Fibroblast of skin of left biceps (primary cell): Measurements from ENCODE around the gene POSTN.
A peak's percentile ranks its signal among the peaks of the same experiment; 100 is the strongest.
"Not testable (repeated sequence)": the region's sequence is repeated elsewhere in the genome, so short reads cannot be mapped to it uniquely, and the experiment has no call there.

Experiments used
- DNase-seq, 2 experiments: peaks; one replicate each; pipeline ENCODE4 v3.0.0-alpha.2; 2013; ENCODE audit warnings: low read depth in 2 of 2

Gene POSTN

DNA sequence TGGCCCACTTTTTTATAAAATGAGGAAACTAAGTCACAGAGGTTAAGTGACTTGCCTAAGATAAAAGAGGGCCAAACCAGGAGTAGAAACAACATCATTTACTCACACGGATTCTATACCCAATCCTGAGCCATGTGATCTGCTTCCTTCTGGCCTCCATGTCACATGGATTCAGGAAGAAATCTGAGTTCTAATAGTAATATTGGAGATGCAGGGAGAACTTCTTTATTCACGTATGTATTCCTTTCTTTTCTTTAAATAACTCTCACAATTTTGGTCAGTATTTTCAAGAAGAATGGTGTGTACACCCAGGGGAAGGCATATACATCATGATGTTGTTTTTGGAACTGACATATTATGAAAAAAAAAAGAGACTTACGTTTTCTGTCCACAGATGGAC is 1.8 kb downstream of the POSTN start:
- no peak for DNase-seq

DNA sequence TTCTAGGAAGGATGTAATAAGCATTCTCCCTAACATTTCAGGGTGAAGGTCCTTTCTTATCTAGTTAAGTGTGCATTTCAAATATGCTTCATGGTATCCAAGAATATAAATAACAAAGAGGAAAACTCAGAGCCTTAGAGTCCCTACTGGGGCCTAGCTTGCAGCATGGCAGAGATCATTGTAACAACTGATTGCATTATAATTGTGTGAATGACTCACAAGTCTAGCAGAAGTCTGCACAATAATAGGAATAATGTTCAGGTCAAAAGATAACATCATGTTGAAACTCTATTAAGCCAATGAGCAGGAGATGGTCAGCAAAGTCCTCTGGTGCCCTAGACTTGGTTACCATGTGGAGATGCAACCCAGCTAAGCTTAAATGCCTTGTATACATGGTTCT is 3.4 kb downstream of the POSTN start:
- no peak for DNase-seq

DNA sequence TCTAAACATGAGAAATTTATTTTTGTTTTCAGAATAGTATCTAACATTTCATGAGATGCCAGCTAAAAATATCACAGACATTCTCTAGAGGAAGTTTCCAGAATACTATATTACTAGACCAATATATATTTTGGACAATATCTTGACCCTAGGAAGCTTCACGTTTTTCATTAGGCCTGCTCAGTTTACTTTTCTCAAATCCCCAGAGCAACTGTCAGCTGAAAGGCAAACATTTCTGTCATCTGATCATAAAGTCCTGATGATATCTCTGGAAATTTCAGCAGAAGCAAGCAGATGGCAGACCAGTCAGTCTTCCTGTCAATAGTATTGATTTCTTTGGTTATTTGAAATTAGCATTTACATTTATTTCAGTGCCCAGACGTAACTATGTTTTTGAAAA is 4.0 kb downstream of the POSTN start:
- DNase-seq: no peak

DNA sequence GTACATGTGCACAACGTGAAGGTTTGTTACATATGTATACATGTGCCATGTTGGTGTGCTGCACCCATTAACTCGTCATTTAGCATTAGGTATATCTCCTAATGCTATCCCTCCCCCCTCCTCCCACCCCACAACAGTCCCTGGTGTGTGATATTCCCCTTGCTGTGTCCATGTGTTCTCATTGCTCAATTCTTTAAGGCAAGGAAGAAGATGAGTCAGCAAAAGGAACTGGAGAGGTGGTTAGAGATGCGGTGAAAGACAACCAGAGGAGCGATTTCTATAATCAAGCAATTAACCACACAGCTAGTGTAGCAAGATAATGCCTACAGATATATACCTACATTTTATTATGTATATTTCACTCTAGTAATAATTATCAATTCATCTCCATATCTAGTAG is 9.2 kb downstream of the POSTN start:
- not testable (repeated sequence) for DNase-seq

DNA sequence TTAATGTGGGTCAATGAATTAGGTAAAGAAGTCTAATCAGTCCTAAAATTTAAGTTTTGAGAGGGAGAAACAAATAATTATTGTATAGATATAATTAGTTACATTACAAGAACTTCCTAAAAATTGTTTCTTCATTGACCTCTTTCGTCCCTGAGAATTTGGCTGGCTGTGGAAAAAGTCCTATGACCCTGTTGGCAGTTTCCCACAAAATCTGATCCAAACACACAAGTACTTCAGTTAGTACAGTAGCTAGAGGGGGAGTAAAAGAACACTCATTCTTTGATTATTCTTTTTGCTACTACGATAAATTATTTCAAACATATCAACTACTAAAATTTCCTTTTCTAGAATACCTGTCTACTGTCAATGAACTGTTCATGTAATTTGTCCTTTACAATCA is 11.3 kb downstream of the POSTN start:
- no peak for DNase-seq

DNA sequence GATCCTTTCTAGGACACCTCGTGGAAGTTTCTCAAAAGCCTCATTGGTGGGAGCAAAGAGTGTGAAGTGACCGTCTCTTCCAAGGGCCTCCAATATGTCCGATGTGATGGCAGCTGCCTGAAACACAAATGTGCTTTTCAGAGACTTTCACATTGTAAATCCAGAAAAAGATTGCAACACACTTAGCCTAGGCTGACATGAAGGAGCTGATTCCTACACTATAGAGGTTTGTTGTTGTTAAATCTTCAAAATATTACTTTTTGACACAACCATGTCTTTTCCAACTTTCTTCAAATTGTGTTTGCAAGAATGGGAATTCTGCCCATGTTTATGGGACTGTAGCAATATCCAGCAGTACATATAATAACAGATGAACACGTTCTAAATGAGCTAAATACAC is 12.4 kb downstream of the POSTN start:
- DNase-seq: no peak

DNA sequence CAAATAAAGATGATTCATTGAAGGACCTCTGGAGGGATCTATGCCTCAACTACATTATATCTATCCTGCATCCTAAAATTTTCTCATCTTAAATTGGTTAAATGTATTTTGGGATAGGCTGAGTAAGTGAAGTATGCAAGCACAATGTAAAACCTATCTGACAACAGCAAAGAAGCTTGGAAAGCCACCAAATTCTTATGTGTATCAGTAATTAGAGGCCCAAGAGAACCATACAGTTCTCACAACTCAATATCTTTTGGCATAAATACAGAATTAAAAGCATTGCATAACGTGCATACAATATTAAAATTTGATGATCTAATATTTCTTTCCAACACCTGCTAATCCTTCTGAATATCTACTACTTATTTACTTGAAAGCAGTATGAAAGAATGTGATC is 13.0 kb downstream of the POSTN start:
- no peak for DNase-seq

DNA sequence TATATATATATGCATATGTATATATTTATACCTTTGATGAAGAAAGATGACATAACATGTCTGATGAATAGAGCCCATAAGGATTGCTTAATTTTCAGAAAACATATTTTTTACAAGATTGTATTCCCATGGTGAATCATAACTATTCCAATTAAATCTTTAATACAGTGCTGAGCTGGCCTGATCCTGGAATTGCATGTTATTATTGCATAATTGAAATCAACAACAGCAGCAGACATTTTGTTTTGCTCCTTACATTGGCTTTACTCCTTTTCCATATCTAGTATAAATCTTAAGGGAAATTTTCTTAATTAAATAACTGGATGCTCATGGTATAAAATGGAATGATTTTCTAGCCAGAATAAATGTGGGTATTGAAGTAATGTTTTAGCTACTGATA is 22.0 kb downstream of the POSTN start:
- no peak for DNase-seq

DNA sequence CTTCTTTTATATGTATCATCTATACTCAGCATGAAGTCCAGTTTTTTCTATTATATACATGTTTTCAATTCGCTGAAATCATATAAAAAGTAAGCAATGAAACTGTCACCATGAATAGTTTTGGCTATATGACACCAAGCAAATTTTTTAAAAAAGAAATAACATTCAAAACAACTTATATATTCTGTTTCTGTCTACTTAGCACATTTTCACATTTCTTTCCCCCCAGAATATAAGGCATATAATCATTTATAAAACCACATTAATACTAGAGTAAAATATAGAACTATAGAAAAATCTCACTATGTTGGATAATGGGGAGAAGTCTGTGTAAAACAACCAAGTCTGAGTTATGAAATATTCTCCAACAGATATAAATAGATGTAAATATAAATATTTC is 33.1 kb downstream of the POSTN start:
- DNase-seq: no peak

DNA sequence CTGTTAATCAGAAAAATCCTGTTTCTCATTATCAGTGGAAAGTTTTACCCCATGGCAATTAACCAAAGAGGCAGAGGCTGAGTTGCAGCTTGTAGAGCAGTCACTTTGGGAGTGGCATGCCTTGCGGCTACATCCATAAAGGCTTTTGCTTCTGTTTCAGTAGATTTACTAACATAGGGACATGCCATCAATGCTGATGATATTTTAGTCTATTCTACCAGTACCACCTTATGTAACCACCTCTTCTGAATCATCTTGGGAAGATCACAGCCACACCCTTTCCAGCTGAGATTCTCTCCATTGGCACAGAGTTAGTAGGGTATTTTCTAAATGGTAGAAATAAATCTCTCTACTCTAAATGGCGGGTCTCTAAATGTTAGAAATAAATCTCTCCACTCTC is 37.5 kb downstream of the POSTN start:
- no peak for DNase-seq

DNA sequence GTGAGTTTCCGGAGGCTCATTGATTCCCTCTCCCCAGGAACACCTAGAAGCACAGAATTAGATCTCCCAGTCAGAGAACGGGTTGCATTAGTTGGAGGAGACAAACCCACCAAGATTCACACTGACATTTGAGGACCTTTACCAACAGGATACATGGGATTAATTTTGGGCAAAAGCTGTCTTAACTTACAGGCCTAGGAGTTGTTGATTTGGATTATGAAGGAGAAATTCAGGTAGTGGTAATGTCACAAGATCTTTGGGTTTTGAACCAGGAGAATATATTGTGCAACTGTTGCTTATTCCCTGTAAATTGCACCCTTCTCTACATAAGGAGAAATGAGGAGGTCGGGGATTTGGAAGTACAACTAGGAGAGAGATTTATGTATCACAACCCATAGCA is 38.0 kb downstream of the POSTN start:
- no peak for DNase-seq

DNA sequence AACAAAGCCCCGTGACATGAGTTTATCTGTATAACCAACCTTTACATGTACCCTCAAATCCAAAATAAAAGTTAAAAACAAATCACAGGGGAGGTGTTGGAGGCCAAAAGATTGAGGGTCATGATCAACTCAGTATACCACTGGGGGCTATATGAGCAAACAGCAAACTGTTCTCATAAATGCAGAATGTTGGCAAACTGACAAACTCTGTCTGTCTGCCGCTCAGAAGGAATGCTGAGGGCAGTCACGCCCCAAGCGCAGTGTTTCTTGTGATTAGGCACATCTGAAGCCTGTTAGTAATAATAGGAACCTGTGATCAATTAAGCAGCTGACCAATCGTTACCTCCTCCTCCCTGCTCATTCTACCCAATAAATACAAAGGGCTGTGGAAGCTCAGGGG is 39.8 kb downstream of the POSTN start:
- DNase-seq: not testable (repeated sequence)

DNA sequence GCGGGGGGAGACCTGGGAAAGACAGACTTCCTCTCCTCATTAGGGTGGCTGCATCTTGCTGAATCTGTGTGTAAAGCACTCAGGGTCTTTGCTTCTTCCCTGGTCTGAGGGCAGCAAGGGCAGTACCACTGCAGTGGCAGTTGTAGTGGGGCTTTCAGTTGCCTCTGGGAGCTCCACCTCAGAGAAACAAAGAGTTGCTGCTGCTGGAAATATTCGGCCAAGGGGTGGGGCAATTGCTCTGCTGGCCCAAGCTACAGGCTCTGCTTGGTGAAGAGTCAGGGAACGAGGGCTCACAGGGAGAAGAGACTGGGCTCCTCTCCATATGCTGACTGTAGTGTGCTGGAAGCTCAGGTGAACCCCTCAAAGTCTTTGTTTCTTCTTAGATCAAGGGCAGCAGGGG is 52.5 kb downstream of the POSTN start:
- DNase-seq: no peak

DNA sequence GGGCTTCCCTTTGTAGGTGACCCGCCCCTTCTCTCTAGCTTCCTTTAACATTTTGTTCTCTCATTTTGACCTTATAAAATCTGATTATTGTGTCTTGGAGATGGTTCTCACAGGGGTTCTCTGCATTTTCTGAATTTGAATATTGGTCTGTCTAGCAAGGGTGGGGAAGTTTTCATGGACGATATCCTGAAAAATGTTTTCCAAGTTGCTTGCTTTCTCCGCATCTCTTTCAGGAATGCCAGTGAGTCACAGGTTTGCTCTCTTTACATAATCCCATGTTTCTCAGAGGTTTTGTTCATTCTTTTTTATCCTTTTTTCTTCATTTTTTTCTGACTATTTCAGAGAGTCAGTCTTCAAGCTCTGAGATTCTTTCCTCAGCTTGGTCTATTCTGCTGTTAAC is 53.6 kb downstream of the POSTN start:
- no peak for DNase-seq

DNA sequence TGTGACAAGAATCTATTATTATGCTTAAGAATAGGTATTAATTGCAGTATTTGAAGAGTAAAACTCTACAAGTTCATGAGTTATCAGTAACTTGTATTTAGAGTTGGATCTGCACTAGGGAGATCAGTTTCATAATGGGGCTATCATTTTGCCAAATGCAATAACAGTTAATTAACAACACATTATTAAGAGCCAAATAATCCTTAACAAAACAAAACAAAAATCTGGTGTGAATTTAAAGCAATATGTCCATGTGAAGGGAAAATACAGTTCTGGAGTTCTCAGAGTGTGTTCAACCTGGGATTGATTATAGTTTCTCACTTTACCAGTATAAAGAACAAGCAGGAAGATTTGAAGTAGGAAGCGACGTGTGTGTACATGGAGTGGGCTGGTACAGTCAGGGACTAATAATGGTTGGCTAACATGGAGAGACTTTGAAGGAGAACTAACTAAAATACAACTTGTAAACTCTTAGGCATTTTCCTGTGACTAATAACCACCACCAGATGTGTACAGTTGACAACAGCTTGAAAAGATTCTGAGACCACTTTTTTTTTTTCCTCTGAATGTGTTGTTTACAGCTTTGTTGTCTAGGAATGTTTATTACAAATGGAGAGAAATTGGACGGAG is 58.5 kb downstream of the POSTN start:
- peak; percentile 48 to 50 for DNase-seq

DNA sequence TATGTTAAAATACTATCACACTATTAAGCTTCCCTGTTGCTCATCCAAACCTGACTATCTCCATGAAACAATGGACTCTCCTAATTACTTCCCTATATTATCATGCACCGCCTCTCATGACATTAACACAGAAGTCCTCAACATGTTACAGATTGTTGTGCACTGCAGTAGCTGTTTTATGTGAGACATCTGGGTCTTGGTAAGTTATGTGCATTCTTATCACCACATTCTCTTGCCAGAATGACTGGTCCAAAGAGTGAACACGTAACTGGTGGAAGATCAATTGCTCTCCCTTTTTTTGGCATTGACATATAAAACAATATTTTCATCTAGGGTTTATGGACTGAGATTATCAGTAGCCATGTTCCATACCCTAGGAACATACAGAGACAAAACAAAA is 59.4 kb downstream of the POSTN start:
- no peak for DNase-seq

DNA sequence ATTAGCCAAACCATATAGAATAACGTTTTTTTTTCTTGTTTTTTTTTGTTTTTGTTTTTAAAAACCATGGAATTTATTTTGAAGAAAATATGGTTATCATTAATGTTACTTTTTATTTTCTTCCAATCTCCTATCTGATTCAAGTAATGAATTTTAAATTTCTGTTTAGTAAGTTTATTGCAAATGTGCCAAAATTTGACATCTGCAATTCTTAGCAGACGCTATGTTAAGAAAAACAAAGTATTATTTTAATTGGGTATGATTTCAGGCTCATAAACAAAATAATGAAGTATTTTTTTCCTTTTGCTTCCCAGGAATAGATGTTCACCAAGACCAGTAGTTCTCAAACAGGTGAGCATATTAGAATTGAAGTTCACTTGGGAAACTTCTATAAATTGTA is 63.1 kb downstream of the POSTN start:
- no peak for DNase-seq

DNA sequence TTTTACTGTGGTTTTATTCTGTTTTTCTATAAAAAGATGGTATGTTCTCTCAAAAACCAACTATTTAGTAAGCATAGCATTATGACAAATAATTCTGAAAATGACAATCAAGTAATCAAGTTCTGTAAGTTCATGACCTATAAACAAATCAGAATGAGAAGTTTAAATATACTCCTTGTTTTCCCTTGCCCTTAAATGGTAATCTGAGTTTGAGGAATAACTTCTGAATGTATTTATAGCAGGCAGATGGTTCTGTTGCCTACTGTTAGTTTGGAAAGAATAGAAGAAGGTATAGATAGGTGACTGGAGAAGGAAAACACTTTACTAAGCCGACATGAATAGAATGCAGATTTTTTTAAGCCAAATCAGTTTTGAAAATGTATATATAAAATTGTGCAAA is 63.9 kb downstream of the POSTN start:
- no peak for DNase-seq

DNA sequence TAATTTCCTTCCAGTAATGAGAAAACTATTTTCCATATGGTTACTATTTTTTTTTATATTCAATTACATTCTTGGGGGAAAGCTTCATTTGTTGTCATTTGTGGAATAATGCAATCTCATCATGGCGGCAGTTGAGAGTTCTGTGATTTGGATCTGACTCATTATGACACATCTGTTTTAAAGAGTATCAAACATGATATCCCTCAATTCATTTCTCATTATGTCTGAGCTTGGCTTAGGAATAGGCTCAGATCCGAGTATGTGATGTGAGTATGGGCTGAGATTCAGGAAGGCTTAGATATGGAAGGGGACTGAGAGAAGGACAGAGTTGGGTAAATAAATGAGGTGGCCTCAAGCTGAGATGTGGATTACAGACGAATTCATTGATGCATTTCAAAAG is 64.4 kb downstream of the POSTN start:
- peak; percentile 78 to 79 for DNase-seq

DNA sequence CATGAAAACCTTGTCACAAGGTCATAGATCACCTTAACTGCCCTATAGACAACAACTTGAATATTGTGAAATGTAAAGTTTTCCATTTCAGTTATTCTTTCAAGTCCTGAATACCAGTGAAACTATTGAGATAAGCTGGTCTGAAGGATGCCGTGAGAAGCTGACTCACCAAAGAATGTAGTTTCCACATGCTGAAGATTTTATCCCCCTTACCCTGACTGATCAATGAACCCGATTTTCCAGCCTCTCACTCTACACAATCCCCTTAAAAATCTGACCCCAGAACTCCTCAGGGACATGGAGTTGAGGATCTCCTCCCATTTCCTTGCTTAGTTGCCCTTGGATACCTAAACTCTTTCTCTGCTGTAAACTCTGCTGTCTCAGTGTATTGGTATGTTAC is 67.5 kb downstream of the POSTN start:
- peak; percentile 73 to 79 for DNase-seq

DNA sequence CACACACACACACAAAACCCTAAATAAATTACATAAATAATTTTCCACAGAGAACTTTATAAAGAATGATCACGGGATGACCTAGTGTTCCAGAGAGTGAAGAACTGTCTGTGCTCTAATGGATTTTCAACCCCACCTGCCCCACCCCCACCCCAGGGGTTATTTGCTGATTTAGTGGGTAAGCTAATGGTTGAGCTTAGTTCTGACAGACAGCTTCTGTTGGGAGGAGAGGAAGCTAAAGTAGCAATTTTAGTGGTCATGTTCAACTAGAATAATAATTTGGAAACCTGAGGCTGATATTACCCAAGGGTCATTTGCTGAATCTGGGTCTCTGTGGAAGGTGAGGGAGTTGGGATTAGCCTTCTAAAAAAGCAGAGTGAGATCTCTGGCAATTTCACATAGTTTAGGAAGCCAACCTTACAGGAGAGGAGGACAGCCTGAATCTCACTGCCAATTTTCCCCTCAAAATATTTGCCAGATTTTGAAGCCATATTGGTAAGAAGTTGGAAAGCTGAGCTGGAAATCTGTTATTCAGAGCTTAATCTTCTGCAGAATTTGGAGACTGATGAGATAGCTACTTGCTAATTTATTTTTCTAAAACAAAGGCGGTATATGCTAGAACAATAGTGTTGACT is 68.7 kb downstream of the POSTN start:
- DNase-seq: no peak

DNA sequence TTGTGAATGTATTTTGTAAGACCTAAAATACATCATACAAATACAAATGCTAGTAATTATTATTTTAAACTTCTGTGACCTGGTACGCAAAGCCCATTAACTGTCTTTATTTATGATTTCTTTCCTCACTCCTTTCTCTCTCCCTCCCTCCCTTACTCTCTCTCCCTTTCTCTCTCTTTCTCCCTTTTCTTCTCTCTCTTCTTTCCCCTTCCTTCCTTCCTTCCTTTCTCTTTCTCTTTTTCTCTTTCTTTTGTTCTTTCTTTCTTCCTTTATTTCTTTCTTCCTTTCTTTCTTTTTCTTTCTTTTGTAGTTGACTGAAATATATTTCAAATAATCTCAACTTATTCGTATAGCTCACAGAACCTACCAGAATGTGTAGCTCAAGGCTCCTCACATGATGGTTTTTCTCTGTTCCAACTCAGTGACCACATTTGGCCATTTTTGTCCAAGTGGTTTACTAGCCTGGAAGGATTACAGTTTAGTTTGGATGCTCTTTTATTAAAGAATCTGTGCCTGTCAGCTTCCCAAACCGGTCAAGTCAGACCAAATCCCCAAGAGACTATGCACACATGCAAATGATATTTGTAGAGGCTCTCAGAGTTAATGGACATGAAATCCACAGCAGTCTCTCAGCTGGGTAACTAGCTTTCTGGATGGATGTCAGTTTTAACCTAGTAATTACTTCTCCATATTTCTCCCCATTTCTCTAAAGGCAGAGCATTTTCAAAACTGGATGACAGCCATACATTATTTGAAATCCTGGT is 71.7 kb downstream of the POSTN start:
- DNase-seq: peak; percentile 86 to 91

DNA sequence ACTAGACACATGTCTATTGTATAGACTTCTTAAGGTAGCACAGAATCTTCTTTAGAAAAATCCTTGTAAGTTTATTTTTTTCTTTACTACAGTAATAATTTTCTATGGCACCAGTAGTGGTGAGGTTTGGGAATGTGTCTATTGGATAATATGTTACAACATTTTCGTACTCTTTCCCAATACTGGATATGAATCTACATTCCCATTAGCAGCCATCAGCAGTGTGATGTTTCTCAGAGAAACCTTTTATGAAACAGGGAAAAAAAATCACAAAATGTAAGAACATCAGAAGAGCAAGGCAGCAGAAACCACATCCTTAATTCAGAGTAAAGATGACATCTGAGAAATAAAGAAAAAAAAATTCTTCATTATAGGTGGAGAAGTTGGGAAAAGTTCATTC is 83.3 kb downstream of the POSTN start:
- no peak for DNase-seq
